Suppressor macrophage treated with lipopolysaccharide for 1 hour (primary cell): ENCODE data around the gene KANK2.
"Not testable (repeated sequence)": the region's sequence is repeated elsewhere in the genome, so short reads cannot be mapped to it uniquely, and the experiment has no call there.

Source experiments
- DNase-seq, 3 donors: peaks; one replicate each; pipeline ENCODE4 v3.0.0-alpha.2; 2020 to 2022

The KANK2 gene

DNA sequence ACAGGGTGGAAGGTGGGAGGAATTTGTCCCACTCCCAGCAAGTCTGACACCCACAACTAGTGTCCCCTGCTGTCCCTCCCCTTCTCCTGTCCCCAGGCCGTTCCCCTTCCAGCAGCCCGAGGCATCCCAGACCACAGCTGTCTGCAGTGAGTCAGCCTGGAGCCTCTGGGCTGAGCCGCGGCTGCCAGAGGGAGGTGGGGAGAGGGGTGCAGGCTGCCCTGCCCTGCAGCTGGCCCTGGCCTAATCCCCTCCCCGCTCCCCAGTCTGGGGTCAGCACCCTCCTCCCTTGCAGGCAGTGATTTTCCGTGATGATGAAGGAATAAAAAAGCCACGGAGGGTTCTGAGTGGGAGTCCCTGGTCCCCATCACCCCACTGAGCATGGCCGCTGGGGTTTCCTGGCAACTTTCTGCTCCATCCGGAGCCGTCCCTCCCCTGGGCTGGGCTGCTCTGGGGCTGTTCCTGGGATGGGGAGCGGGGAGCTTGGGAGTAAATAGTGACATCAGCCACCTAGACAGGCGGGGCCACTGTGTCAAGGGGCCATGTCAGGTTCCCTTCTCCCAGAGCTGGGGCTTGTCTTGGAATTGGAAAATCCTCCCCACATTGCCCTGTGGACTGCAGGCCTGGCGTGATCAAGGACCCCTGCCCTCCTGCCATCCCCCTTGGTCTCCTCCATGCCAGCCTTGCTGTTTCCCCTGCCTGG lies 58.6 kb downstream of the KANK2 start:
- DNase-seq: peak; percentile 71 to 83 (median 80)

DNA sequence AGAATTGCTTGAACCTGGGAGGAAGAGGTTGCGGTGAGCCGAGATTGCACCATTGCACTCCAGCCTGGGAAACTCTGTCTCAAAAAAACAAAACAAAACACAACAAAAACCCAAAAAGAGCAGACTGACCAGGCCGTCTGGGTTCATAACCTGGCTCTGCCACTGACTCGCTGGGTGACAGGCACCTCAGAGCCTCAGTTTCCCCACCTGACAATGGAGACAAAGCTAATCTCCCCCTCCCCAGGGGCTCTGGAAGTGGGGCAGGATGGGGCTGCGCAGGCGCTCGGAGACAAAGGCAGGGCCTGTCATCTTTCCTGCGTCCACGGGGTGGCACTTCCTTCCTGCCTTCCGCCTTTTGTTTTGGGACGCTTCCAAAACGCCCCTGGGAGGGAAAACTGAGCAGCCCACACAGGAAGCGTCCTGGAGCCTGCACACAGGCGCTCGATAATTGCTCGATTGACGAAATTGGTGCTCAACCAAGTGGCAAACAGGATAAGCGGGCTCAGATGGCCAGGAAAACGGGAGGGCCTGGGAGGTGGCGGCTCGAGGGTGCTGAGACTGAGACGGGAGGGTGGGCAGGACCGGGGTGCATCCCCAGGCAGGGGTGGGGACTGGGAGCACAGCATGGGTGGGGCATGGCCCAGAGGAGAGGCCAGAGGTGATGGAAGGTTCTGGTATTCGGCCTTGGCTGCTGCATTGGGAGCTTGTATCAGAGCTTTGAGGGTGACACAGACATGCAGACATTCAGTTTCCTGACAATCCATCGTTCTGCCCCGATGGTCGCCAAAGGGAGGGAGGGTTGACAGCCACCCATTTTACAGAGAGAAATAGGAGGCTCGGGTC lies 59.6 kb downstream of the KANK2 start:
- peak; percentile 67 to 71 (median 69) for DNase-seq

DNA sequence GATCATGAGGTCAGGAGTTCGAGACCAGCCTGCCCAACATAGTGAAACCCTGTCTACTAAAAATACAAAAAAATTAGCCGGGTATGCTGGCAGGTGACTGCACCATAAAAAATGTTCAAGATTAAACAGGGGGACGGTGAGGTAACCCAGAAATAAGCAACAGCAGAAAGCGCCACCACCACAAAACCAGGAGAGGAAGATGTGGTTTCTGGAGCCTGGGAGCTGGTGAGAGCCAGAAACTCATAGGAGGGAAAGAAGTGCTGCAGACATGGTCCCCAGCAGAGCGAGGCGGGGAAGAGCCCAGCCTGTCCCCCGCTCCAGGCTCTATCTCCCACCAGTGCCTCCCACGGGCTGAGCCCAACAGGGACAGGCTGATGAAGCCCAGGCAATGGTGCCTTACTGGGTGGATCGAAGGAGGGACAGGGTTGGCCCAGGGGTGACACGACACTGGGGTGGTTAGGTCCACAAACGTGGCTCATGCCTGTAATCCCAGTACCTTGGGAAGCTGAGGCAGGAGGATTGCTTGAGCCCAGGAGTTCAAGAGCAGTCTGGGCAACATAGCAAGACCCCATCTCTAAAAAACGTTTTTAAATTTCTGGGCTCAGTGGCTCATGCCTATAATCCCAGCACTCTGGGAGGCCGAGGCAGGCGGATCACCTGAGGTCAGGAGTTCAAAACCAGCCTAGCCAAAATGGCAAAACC lies 60.8 kb downstream of the KANK2 start:
- peak in 1 of 3 donors; percentile 10 for DNase-seq

DNA sequence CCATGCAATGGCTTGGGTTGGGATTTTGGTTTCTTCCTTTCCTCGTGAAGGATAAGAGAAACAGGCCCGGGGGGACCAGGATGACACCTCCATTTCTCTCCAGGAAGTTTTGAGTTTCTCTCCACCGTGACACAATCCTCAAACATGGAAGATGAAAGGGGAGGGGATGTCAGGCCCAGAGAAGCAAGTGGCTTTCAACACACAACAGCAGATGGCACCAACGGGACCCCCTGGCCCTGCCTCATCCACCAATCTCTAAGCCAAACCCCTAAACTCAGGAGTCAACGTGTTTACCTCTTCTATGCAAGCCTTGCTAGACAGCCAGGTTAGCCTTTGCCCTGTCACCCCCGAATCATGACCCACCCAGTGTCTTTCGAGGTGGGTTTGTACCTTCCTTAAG lies 65.9 kb downstream of the KANK2 start:
- no peak for DNase-seq

DNA sequence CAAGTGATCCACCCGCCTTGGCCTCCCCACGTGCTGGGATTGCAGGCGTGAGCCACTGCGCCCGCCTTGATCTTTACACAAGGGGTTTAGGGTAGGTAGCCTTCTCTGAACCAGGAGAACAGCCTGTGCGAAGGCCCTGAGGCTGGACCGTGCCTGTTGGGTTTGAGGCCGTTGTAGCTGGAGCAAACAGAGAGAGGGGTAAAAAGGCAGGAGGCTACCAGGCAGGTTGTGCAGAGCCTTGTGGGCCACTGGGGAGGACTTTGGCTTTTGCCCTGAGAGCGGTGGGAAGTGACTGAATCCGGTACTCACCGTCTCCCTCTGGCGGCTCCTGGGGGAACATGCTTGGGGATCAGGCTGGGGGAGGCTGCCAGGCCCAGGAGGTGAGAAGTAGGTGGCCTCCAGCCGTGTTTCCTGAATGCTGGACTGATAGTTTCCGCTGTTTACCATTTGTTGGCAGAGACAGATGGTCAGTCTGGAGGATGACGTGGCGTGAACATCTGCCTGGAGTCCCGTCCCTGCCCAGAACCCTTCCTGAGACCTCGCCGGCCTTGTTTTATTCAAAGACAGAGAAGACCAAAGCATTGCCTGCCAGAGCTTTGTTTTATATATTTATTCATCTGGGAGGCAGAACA lies 66.4 kb downstream of the KANK2 start:
- peak; percentile 68 to 79 (median 78) for DNase-seq

DNA sequence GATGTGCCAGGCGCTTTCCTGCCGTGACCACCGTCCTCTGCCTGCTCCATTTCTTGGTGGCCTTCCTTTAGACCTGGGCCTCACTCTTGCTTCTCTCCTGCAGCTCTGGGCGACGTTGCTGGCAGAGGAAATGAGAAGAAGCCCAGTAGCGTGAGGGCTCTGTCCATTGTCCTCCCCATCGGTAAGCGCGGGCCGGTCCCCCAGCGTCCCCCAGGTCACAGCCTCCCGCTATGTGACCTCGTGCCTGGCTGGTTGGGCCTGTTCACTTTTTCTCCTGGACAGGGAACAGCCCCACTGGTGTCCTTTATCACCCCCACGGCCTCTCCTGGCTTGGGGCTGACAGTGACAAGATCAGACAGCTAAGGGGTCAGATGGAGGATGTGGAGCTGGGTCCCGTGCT lies 69.4 kb downstream of the KANK2 start:
- no peak for DNase-seq

DNA sequence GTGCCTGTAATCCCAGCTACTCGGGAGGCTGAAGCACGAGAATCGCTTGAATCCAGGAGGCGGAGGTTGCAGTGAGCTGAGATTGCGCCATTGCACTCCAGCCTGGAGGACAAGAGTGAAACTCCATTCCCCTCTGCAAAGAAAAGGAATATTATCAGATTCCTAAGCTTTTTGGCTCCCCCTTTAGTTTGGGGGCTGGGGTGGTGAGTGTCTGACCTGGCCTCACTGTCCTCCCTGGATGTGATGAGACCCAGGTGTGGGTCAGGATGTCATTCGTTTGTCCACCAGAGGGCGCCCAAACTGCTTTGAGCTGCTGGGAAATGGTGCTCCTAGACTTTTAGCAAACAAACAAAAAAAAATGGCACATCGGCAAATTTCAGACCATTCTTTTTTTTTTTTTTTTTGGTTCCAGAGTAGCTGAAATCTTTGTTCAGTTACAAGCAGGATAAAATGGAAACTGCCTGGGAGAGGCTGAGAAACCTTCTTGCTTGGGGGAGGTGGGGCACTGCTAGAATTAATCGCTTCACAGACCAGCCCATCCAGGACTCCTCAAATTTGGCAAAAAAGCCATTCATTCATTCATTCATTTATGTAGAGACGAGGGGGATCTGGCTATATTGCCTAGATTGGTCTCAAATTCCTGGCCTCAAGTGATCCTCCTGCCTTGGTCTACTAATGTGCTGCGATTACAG lies 71.2 kb downstream of the KANK2 start:
- DNase-seq: peak; percentile 73 to 86 (median 79)

DNA sequence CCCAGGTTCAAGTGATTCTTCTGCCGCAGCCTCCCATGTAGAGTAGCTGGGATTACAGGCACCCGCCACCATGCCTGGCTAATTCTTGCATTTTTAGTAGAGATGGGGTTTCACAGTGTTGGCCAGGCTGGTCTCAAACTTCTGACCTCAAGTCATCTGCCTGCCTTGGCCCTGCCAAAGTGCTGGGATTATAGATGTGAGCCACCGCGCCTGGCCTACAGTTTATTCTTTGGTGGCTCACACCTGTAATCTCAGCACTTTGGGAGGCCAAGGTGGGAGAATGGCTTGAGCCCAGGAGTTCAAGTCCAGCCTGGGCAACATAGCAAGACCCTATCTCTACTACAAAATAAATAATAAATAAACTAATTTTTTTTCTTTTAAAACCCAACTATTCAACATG lies 73.2 kb downstream of the KANK2 start:
- DNase-seq: not testable (repeated sequence)

DNA sequence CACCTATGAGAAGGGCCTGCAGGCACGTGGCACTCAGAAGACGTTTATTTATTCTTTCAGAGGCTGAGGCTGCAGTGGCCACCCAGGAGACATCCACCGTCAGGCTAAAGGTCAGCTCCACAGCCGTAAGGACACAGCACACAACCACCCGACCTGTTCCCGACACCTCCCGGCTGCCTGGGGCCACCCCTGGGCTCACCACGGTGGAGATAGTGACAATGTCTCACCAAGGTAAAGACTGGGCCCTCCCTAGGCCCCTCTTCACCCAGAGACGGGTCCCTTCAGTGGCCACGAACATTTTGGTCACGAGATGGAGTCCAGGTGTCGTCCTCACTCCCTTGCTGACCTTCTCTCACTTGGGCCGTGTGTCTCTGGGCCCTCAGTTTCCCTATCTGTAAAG lies 74.2 kb downstream of the KANK2 start:
- DNase-seq: no peak

DNA sequence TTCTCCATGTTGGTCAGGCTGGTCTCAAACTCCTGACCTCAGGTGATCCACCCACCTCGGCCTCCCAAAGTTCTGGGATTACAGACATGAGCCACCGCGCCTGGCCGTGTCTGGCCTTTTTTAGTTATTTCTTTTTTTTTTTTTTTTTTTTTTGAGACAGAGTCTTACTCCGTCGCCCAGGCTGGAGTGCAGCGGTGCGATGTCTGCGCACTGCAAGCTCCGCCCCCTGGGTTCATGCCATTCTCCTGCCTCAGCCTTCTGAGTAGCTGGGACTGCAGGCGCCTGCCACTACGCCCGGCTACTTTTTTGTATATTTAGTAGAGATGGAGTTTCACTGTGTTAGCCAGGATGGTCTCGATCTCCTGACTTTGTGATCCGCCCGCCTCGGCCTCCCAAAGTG lies 75.4 kb downstream of the KANK2 start:
- not testable (repeated sequence) for DNase-seq

DNA sequence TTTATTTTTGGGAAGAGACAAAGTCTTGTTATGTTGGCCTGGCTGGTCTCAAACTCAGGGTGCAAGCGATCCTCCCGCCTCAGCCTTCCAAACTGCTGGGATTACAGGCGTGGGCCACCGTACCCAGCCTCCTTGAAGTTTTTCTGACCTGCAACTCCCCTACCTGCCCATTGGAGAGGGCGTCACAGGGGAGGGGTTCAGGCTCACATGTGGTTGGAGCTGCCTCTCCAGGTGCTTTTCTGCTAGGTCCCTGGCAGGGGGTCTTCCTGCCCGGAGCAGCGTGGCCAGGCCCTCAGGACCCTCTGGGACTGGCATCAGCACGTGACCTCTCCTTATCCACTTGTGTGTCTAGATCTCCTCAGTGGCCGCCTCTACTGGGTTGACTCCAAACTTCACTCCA lies 80.8 kb downstream of the KANK2 start:
- DNase-seq: no peak

DNA sequence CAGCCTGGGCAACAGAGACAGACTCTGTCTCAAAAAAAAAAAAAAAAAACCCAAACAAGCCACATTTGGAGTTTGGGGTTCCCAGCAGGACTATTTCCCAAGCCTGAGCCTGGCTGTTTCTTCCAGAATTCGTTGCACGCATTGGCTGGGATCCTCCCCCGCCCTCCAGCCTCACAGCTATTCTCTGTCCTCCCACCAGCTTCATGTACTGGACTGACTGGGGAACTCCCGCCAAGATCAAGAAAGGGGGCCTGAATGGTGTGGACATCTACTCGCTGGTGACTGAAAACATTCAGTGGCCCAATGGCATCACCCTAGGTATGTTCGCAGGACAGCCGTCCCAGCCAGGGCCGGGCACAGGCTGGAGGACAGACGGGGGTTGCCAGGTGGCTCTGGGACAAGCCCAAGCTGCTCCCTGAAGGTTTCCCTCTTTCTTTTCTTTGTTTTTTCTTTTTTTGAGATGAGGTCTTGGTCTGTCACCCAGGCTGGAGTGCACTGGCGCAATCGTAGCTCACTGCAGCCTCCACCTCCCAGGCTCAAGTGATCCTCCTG lies 81.4 kb downstream of the KANK2 start:
- no peak for DNase-seq

DNA sequence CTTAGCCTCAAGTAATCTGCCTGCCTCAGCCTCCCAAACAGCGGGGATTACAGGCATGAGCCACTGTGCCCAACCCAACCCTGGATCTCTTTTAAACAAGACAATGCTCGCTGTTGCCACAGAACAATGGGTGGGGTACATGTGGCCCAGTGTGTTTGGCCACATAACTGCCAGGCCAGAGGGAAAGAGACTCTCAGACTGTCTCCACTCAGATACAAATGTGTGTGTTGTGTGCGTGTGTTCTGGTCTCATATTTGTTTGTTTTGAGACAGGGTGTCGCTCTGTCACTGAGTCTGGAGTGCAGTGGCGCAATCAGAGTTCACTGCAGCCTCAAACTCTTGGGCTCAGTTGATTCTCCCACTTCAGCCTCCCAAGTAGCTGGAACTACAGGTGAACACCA lies 82.3 kb downstream of the KANK2 start:
- DNase-seq: no peak
